Activated CD4-positive, alpha-beta T cell treated with anti-CD3 and anti-CD28 coated beads for 4 hours (primary cell): ENCODE results near the gene SMIM17.

ENCODE experiments used
- DNase-seq, 2 donors: peaks; one replicate each; pipeline ENCODE4 v3.0.0-alpha.2; 2020

Gene SMIM17

GRCh38 chr19:56642711-56643459 is at the start of gene SMIM17:
SMIM17 (plus strand) TSS chr19:56643159; CDS start chr19:56645668, 2,509 bp downstream.
- DNase-seq, result no peak

GRCh38 chr19:56594446-56594782 is 48.5 kb upstream of the SMIM17 start:
- no peak for DNase-seq

- DNase-seq, result peak; percentile 86
Observed at GRCh38 chr19:56594783-56595547, 48.0 kb upstream of the SMIM17 start, which contains the start of gene ZNF71. ZNF71 (plus strand) TSS chr19:56595302; CDS start chr19:56601559, 6,257 bp downstream.

- no peak for DNase-seq
Observed at GRCh38 chr19:56595548-56595899, 47.4 kb upstream of the SMIM17 start.

- no peak for DNase-seq
Observed at GRCh38 chr19:56596676-56597075, 46.3 kb upstream of the SMIM17 start.

- DNase-seq, result no peak
Observed at GRCh38 chr19:56597696-56598095, 45.3 kb upstream of the SMIM17 start.

- DNase-seq, result no peak
Observed at GRCh38 chr19:56601375-56601774, 41.6 kb upstream of the SMIM17 start.

GRCh38 chr19:56603829-56604228 is 39.1 kb upstream of the SMIM17 start:
- no peak for DNase-seq

GRCh38 chr19:56608274-56608964 is 34.5 kb upstream of the SMIM17 start:
- DNase-seq, result no peak

GRCh38 chr19:56611288-56611687 is 31.7 kb upstream of the SMIM17 start:
- DNase-seq, result no peak

- DNase-seq, result no peak
Observed at GRCh38 chr19:56612737-56613136, 30.2 kb upstream of the SMIM17 start.

- DNase-seq, result no peak
Observed at GRCh38 chr19:56613639-56614038, 29.3 kb upstream of the SMIM17 start.

GRCh38 chr19:56617531-56617930 is 25.4 kb upstream of the SMIM17 start:
- DNase-seq, result no peak

- DNase-seq, result no peak
Observed at GRCh38 chr19:56619121-56619520, 23.8 kb upstream of the SMIM17 start.

GRCh38 chr19:56622374-56622773 is 20.6 kb upstream of the SMIM17 start:
- DNase-seq, result no peak

GRCh38 chr19:56623006-56623405 is 20.0 kb upstream of the SMIM17 start:
- DNase-seq, result no peak

GRCh38 chr19:56625708-56626107 is 17.3 kb upstream of the SMIM17 start:
- DNase-seq, result no peak

- DNase-seq, result no peak
Observed at GRCh38 chr19:56633021-56633420, 9.9 kb upstream of the SMIM17 start.

GRCh38 chr19:56637976-56638555 is 4.9 kb upstream of the SMIM17 start:
- no peak for DNase-seq

GRCh38 chr19:56639217-56639616 is 3.7 kb upstream of the SMIM17 start:
- no peak for DNase-seq

- DNase-seq, result no peak
Observed at GRCh38 chr19:56643460-56643955, 549 bp downstream of the SMIM17 start.

- no peak for DNase-seq
Observed at GRCh38 chr19:56654151-56654550, 11.2 kb downstream of the SMIM17 start.
